GM12873 (cell line): Measurements from ENCODE around the gene CKAP5.

Experiments
- CTCF ChIP-seq: IDR thresholded peaks from 2 replicates; pipeline ENCODE4 v1.5.1; 2012; ENCODE audit warnings: low read depth, mild to moderate bottlenecking, moderate library complexity, low read length, control low read depth; ENCODE audit not compliant: insufficient read depth; ENCODE audit errors: missing control alignments

Gene CKAP5

GRCh38 chr11:46874586-46874985 is 28.5 kb upstream of the CKAP5 start:
- TF ChIP-seq CTCF = no peak

DNA sequence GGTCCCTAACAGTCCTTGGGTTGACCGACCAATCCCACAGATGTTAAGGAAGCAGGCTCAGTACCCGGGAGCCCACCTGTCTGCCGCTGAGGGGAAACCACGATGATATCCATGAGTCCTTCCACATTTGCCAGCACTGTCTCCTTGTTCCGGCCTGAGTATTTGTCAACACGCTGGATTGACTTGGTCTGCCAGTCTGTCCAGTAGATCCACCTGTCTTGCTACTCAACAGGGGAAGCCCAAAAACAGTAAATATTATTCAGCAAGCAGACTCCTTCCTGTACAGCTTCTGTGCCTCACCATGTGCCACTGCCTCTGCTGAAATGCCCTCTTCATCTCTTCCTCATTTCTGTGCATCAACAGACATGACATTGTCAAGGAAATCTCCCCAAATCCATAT is 22.8 kb upstream of the CKAP5 start:
- no peak for TF ChIP-seq CTCF

- no peak for TF ChIP-seq CTCF
Measured at GRCh38 chr11:46865340-46865739, 19.3 kb upstream of the CKAP5 start.

DNA sequence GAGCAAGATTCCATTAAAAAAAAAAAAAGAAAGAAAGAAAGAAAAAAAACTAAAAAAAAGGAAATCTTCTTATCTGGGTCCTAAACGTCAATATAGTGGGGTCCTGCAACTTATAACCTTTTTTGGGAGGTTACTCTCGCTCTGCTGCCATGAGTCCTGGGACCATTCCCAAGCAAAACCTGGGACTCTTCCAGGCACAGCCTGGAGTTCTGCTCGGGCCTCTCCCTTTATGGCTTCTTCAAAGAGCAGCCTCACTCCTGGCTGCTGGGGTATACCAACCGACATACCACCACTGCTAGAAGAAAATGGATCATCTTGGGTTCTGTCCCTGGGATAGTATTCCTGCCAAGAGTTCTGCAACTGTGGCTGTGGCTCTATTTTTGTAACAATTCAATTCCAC is 14.1 kb upstream of the CKAP5 start:
- no peak for TF ChIP-seq CTCF

DNA sequence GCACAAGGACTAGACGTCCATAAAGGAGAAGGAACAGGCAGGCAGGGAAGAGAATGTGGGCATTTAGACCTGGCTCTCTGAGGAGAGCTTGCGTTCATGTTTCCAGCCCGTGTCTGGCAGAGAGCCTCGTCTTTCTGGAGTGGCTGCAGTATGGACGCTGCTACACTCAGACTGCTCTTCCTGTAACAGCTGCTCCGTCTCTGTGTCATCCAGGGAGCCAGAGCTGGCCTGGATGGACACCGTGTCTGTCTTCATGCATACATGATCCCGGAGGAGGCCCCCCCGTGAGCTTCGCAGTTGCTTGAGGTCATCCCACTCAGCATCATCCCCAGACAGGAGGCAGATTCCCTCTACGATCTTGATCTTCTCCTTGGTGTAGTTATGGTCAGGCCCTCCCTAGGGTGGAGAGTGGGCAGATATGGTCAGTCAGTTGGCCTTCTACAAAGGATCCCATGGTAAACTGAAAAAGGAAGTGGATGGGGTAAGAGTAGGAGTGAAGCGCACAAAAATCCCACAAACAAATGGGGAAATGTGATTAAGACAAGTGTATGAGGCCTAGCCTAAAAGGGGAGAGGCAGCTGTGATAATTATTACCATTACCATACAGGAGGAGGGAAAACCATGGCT is 13.0 kb upstream of the CKAP5 start:
- no peak for TF ChIP-seq CTCF

- TF ChIP-seq CTCF = no peak
Measured at GRCh38 chr11:46857666-46858065, 11.6 kb upstream of the CKAP5 start.

DNA sequence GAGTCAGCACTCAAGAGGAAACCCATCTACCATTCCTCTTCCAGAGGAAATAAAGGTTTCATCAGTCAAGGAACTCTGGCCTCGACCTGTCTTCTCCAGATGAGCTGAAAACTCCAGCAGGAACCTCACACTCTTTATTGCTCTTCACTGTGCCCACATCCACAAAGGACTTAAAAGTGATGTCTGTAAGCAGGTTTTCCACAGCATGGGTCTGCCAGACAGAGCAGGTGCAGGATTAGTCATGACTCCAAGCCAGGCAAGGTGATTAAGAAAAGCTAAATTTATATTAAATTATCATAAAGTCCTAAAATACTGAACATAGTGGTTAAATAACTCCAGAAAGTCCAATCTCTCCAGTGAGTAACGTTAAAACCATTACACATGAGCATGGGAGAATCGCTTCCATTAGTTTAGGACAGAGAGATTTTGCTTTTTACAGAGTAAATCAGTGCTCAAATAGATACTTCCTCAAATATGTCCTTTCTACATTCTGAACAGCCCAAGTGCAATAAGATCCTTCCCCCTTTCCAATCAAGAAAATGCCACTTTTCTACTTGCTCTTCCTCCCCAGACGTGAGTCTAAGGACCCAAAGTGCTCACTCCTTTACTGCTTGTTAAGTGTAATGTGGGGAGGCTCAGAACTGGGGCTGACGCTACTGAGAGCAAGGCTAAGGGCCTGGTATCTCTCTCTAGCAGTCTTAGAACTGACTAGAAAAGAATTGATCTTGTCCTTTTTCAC is 10.7 kb upstream of the CKAP5 start:
- no peak for TF ChIP-seq CTCF
